PC-3 (cell line): ENCODE data around the gene IQCN. TPM values are rescaled to one million over a fixed set of nuclear protein-coding genes. Genes with fewer than 3 reads are reported as not detected.

Source experiments
- ATAC-seq: fragments of 200-7000 bp; cut with Tn5 transposase; 2 replicates; pipeline ENCODE4 v1.9.1; 2020; ENCODE audit warnings: mild to moderate bottlenecking, moderate library complexity
- BruUV-seq: library from RNA; stranded (reverse); fragments of 400-500 nt; replicated peaks from 2 replicates; lab custom pipeline; 2021; lab: Mats Ljungman, UMichigan
- CTCF ChIA-PET: fragments of 300-600 bp; sonication (Branson Sonifier 250); formaldehyde crosslinking; loops from one replicate; lab custom pipeline; 2022; ENCODE audit warnings: antibody characterized with exemption; lab: Charles Lee
- POLR2A ChIA-PET: fragments of 300-600 bp; sonication (Branson Sonifier 250); formaldehyde crosslinking; loops from one replicate; lab custom pipeline; 2022; ENCODE audit warnings: antibody characterized with exemption; ENCODE audit not compliant: unreplicated experiment; lab: Charles Lee
- DNase-seq: peaks from one replicate; pipeline ENCODE4 v3.0.0-alpha.2; 2015
- H2AFZ ChIP-seq: fragments of 300-600 bp; sonication (generic); 2 replicates; pipeline ENCODE4 v1.6.0; 2016; ENCODE audit warnings: antibody characterized with exemption, low read length
- H3F3A ChIP-seq: fragments of 300-600 bp; sonication (generic); one replicate; pipeline ENCODE4 v1.6.0; 2017; ENCODE audit warnings: antibody characterized with exemption, low read length, control low read depth, mild to moderate bottlenecking; ENCODE audit not compliant: unreplicated experiment
- H3K27ac ChIP-seq: fragments of 300-600 bp; sonication (generic); 2 replicates; pipeline ENCODE4 v1.5.1; 2016; ENCODE audit warnings: mild to moderate bottlenecking, low read length
- H3K27me3 ChIP-seq: fragments of 300-600 bp; sonication (generic); 2 replicates; pipeline ENCODE4 v1.6.1; 2016; ENCODE audit warnings: low read length, mixed read lengths
- H3K36me3 ChIP-seq: fragments of 300-600 bp; sonication (generic); 2 replicates; pipeline ENCODE4 v1.6.1; 2016; ENCODE audit warnings: low read depth, mixed run types, low read length, mixed read lengths
- H3K4me1 ChIP-seq: fragments of 300-600 bp; sonication (generic); 2 replicates; pipeline ENCODE4 v1.5.1; 2016; ENCODE audit warnings: low read length; ENCODE audit not compliant: insufficient read depth
- H3K4me2 ChIP-seq: fragments of 300-600 bp; sonication (generic); 2 replicates; pipeline ENCODE4 v1.6.0; 2016; ENCODE audit warnings: low read length
- H3K4me3 ChIP-seq: fragments of 300-600 bp; sonication (generic); 2 replicates; pipeline ENCODE4 v1.5.1; 2016; ENCODE audit warnings: mild to moderate bottlenecking, low read length, mixed read lengths
- H3K79me2 ChIP-seq: fragments of 300-600 bp; sonication (generic); 2 replicates; pipeline ENCODE4 v1.6.1; 2017; ENCODE audit warnings: low read length, mixed read lengths
- H3K9ac ChIP-seq: fragments of 300-600 bp; sonication (generic); 2 replicates; pipeline ENCODE4 v1.6.0; 2016; ENCODE audit warnings: mild to moderate bottlenecking, low read length
- H3K9me2 ChIP-seq: fragments of 300-600 bp; sonication (generic); replicated peaks from 2 replicates; pipeline ENCODE4 v1.6.1; 2016; ENCODE audit warnings: mixed run types, low read length, mixed read lengths
- H3K9me3 ChIP-seq: fragments of 300-600 bp; sonication (generic); 2 replicates; pipeline ENCODE4 v1.6.1; 2016; ENCODE audit warnings: low read length, mixed read lengths
- H4K20me1 ChIP-seq: fragments of 300-600 bp; sonication (generic); 2 replicates; pipeline ENCODE4 v1.6.1; 2016; ENCODE audit warnings: low read length, mixed read lengths
- CTCF ChIP-seq: fragments of 300-600 bp; sonication (generic); conservative IDR thresholded peaks from 2 replicates; pipeline ENCODE4 v1.5.1; 2017; ENCODE audit warnings: antibody characterized with exemption, low read depth, mild to moderate bottlenecking, low read length
- EZH2 ChIP-seq: fragments of 300-600 bp; sonication (generic); IDR thresholded peaks from one replicate; pipeline ENCODE4 v1.6.1; 2017; ENCODE audit warnings: antibody characterized with exemption, mild to moderate bottlenecking, low read length; ENCODE audit not compliant: unreplicated experiment
- EZH2phosphoT487 ChIP-seq: fragments of 300-600 bp; sonication (generic); IDR thresholded peaks from 2 replicates; pipeline ENCODE4 v1.6.1; 2018; ENCODE audit warnings: mild to moderate bottlenecking, antibody characterized with exemption, low read length, borderline replicate concordance
- intact Hi-C: fragments of 100-400 bp; cut with micrococcal nuclease; formaldehyde crosslinking; loops from 2 replicates; pipeline ENCODE4 v1.9.0; 2023
- total RNA-seq: library from RNA; depleted of rRNA; stranded (reverse); fragments of >200 nt; gene quantifications from 2 replicates; pipeline ENCODE4 v1.2.3, GENCODE V29; 2014

The IQCN gene
- total RNA-seq, 1 experiment from 2014 or later, result 0.33 TPM

GRCh38 chr19:18223860-18224524 is 50.3 kb downstream of the IQCN start:
- intact Hi-C loops, result no loop called here

GRCh38 chr19:18221815-18222725 is 52.2 kb downstream of the IQCN start:
- Histone ChIP-seq H3K27me3 (peaks cover 9% of the 10 kb centered on the region), H3K4me2 (no peak overlapping the region), H3K9me3 (no peaks in the 10 kb centered on the region), H3K9ac (no peak overlapping the region), H3K4me1 (peaks cover 8% of the 10 kb centered on the region; the same call in 1 of the 2 replicates), H4K20me1 (no peaks in the 10 kb centered on the region), H3K79me2 (no peaks in the 10 kb centered on the region), H3K9me2 (no peaks in the 10 kb centered on the region), H3K27ac (no peak overlapping the region), H3K4me3 (no peak overlapping the region), H3F3A (no peaks in the 10 kb centered on the region), H2AFZ (no peak overlapping the region), H3K36me3 (no peaks in the 10 kb centered on the region)
- TF ChIP-seq EZH2, result no peak
- ChIA-PET POLR2A (interaction anchor here (0.7 kb wide), 1 partner anchor 192 kb away, joined by 9 read pairs; no protein-coding TSS in a partner anchor), CTCF (interaction anchor here (0.6 kb wide), 1 partner anchor 14 kb away, joined by 5 read pairs; no protein-coding TSS in a partner anchor)
- no TSS peak for BruUV-seq
- DNase-seq (no peak), ATAC-seq (no peak)
- intact Hi-C loops, result no loop called here

More at GRCh38 chr19:18223860-18224524, 50.3 kb downstream of the IQCN start:
- Histone ChIP-seq H4K20me1 (no peaks in the 10 kb centered on the region), H3K79me2 (no peaks in the 10 kb centered on the region), H3K27me3 (peaks cover 9% of the 10 kb centered on the region), H3F3A (no peaks in the 10 kb centered on the region), H2AFZ (peak overlapping the region; percentile 86), H3K36me3 (no peaks in the 10 kb centered on the region), H3K4me3 (peak overlapping the region; percentile 61), H3K9ac (no peak overlapping the region), H3K9me3 (no peaks in the 10 kb centered on the region), H3K27ac (no peak overlapping the region), H3K4me2 (peak overlapping the region; percentile 85), H3K4me1 (peaks cover 8% of the 10 kb centered on the region; the same call in 1 of the 2 replicates), H3K9me2 (no peaks in the 10 kb centered on the region)
- BruUV-seq, result no TSS peak
- DNase-seq (peak; percentile 29), ATAC-seq (no peak)
- TF ChIP-seq EZH2phosphoT487 (no peak), EZH2 (no peak), CTCF (no peak)
- CTCF ChIA-PET, result interaction anchor here (0.6 to 1.0 kb wide), 7 partner anchors 16 to 105 kb away, joined by 3 to 14 read pairs (median 3); partner anchors contain the start of genes LSM4 and MPV17L2
- POLR2A ChIA-PET, result interaction anchor here (0.9 to 1.0 kb wide), 3 partner anchors 32 to 99 kb away, joined by 4 to 7 read pairs (median 5); partner anchors contain the start of genes JUND and LSM4

- H3K9ac ChIP-seq, result no peak overlapping the region
- H3K9me2 ChIP-seq, result no peaks in the 10 kb centered on the region
- no peak overlapping the region for H3K4me2 ChIP-seq
- no TSS peak for BruUV-seq
- CTCF ChIA-PET, result no interaction called here
- POLR2A ChIA-PET, result no interaction called here
- ATAC-seq, result no peak
- no peaks in the 10 kb centered on the region for H3K9me3 ChIP-seq
- DNase-seq, result no peak
- no peaks in the 10 kb centered on the region for H3F3A ChIP-seq
- intact Hi-C loops, result no loop called here
- H4K20me1 ChIP-seq, result no peaks in the 10 kb centered on the region
- no peak overlapping the region for H2AFZ ChIP-seq
- no peaks in the 10 kb centered on the region for H3K36me3 ChIP-seq
- H3K27ac ChIP-seq, result no peak overlapping the region
- H3K27me3 ChIP-seq, result peaks cover 9% of the 10 kb centered on the region
- H3K4me3 ChIP-seq, result no peak overlapping the region
- no peaks in the 10 kb centered on the region for H3K79me2 ChIP-seq
- peaks cover 8% of the 10 kb centered on the region; the same call in 1 of the 2 replicates for H3K4me1 ChIP-seq
- TF ChIP-seq CTCF, result no peak
- TF ChIP-seq EZH2, result no peak
- no peak for TF ChIP-seq EZH2phosphoT487
Measured at GRCh38 chr19:18220632-18221275, 53.5 kb downstream of the IQCN start.
